Stimulated activated CD4-positive, alpha-beta T cell treated with anti-CD3 and anti-CD28 coated beads, TNF-alpha, amount 100 ng/mL, for 48 hours (primary cell): Measurements from ENCODE around the gene TMEM156.

Experiments used
- DNase-seq, 3 donors: peaks; one replicate each; pipeline ENCODE4 v3.0.0-alpha.2; 2020; ENCODE audit warnings: low read depth in 3 of 3

TMEM156 gene, protein sequence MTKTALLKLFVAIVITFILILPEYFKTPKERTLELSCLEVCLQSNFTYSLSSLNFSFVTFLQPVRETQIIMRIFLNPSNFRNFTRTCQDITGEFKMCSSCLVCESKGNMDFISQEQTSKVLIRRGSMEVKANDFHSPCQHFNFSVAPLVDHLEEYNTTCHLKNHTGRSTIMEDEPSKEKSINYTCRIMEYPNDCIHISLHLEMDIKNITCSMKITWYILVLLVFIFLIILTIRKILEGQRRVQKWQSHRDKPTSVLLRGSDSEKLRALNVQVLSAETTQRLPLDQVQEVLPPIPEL

DNA sequence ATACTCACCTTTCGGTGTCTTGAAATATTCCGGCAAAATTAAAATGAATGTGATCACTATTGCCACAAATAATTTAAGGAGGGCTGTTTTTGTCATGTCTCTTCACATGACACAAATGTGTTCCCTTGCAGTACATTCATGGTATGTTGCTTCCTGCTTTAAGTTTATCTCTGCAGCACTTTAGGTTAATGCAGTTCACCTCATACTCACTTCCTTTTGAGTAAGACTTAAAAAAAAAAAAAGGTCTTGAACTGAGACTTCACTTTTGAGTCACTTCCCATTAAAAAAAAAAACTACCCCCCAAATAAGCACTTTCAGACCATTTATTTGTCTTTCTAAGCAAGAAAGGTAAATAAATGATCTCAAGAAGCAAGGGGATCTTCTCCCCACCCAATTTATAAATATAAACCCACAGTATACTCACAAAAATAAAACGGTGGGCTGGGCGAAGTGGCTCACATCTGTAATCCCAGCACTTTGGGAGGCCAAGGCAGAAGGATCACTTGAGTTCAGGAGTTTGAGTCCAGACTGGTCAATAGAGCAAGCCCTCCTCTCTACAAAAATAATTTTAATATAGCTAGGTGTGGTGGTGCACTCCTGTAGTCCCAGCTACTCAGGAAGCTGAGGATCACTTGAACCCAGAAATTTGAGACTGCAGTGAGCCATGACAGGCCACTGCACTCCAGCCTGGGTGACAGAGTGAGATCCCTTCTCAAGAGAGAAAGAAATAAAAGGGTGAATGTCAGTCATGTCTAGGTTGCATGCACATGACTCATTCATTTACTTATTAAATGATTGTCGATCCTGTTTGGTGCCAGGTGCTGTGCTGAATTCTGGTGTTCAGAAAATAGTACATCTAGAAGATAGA, at the start of gene TMEM156:
Gene TMEM156, minus strand, starts transcription at position 192 of the 868 bp plus-strand sequence. Its CDS starts 96 bp downstream, at position 96.
- DNase-seq: no peak

DNA sequence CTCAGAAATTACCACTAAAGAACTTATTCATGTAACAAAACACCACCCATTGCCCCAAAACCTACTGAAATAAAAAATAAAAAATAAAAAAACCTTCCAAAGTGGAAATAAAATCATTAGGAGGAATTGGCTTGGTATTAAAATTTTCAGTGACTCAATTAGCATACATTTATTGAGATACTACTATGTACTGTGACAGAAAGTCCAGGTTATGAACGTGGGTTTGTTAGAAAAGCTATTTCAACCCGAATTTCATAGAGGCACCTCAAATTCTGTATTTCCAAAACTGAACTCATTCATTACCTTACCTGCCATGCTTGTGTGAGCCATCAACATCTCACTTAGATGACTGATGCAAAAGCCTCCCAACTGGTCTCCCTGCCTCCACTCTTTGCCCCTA, 46.6 kb upstream of the TMEM156 start:
- DNase-seq: no peak

DNA sequence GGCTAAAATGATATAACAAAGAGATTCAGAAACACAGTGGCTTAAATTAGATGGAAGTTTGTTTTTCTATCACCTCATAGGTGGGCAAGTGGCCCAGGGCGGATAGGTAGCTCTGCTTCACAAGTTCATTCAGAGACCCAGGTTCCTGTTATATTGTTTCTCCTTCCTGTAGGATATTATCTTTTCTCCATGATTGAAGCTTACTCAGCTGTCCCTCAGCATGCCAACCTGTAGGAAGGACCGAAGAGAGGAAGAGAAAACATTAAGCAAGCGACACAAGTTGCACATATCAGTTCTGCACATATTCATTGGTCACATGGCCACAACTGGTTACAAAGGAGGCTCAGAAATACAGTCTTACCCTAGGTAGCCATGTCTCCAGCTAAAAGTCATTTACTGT, 36.7 kb upstream of the TMEM156 start:
- DNase-seq: no peak

DNA sequence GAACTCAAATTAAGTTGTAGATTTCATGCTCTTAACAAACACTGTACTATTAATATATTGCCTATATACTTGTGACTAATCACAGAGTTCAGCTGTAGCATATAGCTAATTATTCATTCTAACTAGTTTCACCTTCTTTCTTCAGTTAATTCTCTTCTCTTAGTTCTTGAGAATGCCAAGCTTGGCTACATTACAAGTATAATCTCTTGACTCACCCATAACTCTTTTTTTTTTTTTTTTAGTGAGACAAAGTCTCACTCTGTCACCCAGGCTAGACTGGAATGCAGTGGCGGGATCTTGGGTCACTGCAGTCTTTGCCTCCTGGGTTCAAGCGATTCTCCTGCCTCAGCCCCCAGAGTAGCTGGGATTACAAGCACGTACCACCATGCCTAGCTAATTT, 35.2 kb upstream of the TMEM156 start:
- no peak for DNase-seq

DNA sequence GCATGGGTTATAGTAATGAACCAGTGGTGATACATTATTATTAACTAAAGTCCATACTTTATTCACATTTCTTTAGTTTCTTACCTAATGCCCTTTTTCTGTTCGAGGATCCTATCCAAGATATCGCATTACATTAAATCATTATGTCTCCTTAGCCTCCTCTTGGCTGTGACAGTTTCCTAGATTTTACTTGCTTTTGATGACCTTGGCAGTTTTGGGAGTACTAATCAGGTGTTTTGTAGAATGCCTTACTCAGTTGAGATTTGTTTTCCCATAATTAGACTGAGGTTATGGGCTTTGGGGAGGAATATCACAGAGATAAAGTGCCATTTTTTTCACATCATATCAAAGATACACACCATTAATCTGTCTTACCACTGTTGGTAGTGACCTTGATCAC, 34.8 kb upstream of the TMEM156 start:
- no peak for DNase-seq

DNA sequence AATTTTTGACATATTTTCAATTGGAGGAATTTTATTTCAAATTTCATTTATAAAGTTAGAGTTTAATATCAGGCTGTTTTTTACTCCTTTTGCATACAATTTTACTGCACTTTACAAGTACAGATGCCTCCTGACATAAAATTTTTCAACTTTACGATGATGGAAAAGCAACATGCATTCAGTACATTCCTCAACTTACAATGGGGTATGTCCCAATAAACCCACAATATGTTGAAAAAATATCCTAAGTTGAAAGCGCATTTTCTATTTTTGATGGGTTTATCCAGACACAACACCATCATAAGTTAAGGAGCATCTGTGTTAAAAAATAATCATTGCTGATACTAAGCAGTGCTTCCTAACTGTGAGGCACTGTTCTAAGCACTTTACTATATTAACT, 34.2 kb upstream of the TMEM156 start:
- no peak for DNase-seq

DNA sequence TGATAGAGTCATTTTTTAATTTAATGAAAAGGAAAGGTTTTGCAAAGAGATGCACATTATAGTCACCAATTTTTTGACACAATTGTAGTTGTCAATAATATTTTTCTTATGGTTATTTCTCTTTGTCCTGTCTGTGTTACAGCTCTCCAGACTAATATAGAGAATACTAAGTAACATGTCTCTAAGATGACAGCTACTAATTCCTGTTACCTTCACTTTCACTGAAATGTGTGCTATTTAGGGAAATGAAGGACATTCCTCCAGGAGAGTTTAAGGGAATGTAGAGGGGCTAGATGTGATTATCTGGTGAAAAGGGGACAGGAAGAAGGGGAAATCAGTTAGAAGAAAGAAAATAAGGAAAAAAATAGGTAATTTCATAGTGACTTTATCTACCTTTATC, 31.2 kb upstream of the TMEM156 start:
- DNase-seq: no peak

DNA sequence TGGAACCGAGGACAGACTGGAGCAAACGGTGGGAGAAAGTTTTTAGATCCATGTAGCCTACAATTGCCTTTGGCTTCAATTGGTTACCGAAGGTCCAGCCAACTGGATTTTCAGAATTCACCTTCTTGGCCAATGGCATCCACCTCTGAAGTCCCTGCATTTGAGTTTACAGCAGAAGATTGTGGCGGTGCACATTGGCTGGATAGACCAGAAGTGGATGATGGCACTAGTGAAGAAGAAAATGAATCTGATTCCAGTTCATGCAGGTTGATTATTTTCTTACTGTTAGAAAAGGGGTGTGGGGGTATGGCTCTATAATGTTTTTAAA, 30.5 kb upstream of the TMEM156 start:
- no peak for DNase-seq

DNA sequence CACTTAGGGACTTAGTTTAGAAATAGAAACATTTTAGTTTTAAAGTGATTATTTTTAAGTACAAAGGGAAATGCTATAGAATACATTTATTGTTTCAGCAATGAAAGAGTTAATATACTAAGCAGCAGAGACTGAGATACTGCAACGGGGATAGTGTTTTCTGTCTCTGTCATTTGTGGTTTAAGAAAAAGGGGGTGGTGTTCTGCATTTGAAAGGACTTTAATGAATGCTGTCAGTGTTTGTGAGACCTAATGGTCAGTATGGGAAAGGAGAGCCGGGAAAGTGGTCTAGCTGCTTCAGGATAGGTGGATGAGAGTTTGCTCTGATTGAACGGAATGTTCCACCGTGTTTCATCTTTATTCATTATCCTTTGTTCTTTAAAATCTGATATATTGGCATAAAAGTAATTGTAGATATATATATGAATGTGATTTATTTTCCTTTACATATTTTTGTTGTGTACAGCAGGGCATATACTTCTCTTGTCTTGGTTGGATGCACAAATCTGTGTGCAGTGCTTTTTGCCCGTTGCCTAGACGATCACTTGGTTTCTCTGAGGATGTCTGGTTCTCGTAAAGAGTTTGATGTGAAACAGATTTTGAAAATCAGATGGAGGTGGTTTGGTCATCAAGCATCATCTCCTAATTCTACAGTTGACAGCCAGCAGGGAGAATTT, 30.0 kb upstream of the TMEM156 start, which contains the start of gene KLHL5:
Gene KLHL5, plus strand, starts transcription at position 139 of the 676 bp plus-strand sequence. Its CDS starts 421 bp downstream, at position 560.
- no peak for DNase-seq

DNA sequence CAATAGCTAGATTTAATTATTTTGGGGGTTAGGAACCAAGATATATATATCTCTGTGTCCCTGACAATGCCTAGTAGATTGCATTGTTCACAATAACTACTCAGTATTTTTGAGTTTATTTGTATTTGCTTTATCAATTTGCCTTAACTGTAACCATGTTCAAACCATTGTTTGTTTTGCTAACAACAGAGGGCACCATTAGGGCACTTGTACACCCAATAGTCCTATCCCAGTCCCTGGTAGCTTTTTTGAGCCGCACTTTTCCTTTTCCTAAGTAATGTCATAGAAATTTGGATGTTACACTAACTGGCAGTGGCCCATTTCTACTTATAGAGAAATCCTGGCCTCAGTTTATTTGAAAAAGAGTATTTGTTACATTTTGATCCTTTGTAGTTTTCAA, 29.2 kb upstream of the TMEM156 start:
- DNase-seq: no peak

DNA sequence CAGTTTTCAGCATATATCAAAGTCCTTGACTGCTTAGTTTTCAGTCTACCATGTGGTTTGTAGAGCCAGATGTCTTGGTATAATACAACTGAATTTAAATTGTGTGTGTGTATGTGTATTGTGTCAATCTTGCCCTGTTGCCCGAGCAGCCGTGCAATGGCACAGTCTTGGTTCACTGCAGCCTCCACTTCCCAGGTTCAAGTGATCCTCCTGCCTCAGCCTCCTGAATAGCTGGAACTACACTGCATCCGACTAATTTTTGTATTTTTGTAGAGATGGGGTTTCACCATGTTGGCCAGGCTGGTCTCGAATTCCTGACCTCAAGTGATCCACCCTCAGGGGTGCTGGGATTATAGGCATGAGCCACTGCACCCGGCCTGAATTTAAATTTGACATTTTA, 23.8 kb upstream of the TMEM156 start:
- DNase-seq: no peak

DNA sequence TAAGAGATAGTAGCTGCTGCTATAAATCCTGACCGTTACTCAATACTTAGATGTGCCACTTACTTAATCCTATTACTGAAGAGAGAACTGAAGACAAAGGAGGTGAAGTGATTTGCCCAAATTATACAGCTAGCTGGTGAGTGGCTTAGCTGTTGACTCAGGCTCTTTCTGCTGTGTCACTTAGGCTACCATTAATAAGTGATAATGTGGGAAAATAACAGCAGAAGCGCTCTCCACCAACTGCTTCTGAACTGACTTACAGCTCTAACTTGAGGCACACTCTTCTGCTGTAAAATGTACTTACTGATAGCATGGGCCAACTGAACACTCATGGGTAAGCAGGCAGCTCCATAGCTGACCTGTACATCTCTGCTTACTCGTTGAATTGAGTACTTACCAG, 22.3 kb upstream of the TMEM156 start:
- no peak for DNase-seq

DNA sequence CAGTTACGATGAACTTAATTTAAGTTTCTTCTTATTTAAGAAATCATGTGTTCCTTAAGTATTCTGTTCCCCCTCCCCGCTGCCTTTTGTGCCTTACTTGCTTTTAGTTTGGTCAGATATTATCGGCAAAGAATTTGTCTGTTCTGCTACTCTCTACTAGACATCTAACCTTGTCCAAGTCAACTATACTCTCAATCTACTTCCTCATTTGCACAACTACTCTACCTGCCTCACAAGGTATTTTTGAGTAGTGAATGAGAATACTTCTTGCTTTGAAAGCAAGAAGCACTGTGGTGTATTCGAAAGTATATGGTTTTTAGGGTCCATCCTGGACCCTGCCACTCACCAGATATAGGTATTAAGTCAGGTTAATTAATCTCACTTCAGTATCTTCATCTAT, 21.8 kb upstream of the TMEM156 start:
- no peak for DNase-seq

DNA sequence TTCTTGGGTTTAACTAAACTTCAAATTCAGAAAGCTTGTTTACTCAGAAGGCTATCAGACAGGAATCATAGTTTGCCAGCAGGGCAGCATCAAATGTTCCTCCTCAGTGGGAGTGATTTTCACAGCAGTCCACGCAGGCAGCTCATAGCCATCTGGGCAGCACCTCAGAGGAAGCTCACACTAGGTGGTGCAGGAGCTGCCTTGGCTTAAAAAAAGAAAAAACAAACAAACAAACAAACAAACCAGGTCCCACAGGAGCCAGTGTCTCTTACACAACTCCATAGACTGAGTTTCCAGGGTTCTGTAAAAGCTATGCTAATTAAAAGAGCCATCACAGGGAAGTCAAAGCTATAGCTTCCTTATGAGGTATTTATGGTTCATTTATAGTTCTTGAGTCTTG, 19.3 kb upstream of the TMEM156 start:
- DNase-seq: no peak

DNA sequence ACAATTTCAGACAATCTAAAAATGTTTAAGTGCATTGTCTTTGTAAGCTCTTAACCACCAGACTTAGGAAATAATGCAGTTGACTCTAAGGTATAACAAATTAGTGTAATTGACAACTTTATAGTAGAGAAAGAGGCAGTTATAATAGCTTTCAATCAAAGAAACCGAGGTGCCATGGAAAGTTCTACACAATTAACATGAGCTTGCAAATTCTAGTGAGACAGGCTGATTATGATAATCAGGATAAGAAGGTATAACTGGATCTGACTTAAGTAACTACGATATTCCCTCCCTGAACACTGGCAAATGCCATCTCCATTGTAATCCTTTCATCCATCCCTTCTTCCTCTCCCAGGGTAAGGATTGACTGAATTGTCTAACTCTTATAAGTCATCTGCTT, 18.4 kb upstream of the TMEM156 start:
- DNase-seq: no peak

DNA sequence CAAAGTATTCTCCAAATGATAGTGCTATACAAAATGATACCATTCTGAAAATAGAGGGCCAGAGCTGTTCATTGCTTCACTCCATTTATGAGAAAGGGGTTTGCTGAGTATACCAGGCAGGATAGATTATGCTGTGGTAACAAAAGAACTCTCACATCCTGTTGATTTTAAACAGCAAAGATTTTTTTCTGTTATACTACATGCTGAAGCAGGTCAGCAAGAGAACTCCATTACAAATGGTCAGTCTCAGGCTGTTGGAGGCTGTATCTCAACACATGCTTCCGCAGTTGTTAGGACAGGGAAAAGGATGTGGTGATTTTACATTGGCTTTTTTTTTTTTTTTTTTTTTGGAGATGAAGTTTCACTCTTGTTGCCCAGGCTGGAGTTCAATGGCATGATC, 16.1 kb upstream of the TMEM156 start:
- DNase-seq: no peak

DNA sequence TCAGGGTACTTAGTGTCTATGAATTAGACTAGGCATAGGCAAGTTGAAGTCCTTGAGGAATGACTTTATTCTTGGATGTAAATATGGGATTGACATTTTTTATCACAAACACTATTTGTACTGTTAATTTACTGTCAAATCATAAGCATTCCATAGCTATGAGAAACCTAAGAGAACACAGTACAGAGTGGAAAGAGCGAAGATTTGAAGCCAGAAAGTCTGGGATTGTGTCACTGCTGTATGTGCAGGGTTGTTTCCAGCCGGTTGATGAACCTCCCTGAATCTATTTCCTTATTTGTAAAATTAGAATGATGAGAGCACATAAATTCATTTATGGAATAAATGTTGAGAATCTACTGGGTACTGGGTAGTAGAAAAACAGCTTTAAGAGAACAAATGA, 15.5 kb upstream of the TMEM156 start:
- no peak for DNase-seq

DNA sequence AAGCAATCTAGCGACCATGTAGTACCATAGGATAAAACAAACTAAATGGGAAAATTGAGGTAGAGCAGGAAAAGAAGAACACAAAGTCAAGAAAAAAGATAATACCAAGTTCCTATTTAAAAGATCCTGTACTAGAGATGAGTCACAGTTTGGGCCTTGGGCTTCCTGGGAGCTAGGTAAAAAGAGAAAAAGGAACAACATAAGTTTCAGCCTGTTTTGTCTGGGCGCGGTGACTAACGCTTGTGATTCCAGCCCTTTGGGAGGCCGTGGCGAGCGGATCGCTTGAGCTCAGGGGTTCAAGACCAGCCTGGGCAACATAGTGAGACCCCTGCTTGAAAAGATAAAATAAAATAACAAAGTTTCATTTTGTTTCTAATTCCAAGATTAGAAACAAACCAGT, 14.0 kb upstream of the TMEM156 start:
- no peak for DNase-seq

DNA sequence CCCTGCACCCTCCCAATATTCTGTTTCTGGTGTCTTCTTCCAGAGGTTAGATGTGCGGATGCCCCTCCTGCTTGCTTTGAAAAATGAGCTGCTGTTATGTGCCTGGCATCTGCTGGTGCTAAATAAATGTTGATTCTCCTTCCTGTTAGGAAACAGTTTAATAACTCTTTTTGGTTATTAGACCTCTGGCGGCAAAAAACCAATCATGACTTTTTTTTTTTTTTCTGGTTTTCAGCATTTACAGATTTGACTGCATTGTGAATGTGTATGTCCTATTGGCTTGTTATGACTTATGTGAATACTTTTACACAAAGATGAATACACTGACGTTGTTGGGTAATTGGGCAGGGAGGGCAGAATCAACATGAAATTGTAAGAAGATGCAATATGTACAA, 13.6 kb upstream of the TMEM156 start:
- DNase-seq: no peak

DNA sequence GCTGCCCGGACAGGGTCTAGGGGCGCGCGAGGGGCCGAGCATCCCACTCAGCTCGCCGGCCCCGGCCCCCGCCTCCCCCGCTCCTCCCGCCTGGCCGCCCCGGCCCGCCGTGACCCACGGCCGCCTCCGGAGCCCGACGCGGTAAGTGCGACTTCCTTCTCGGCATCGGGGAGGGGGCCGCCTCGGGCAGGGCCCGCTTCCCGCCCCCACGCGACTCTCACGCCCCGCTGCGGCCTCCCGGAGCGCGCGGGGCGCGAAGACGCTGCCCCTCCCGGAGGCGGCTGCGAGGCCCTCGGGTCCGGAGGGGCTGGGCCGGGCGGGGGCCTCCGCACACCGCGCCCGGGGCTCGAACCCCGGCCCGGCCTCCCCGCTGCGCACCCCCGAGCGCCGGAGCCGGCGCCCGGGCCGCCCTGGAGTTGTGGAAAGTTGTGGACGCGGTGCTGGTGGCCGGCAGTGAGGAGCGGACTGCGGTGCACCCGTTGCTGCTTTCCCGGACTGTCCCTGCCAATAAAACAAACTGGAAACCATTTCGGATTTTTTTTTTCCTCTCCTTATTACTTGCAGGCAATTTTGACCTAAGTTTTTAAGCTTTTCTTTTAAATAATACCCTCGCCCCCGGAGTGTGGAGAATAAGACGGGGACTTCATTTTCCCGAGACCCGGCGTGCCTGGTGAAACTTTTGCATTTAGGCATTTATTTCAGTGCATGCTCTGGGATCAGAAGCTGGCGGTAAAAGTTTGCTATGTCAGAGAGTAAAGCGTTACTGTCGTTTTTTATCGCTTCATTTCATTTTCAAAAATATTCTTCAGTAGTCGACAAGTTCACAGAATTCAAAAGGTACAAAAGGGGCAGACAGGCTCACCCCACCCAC, 13.0 kb upstream of the TMEM156 start:
- DNase-seq: peak in 1 of 3 donors; percentile 36

DNA sequence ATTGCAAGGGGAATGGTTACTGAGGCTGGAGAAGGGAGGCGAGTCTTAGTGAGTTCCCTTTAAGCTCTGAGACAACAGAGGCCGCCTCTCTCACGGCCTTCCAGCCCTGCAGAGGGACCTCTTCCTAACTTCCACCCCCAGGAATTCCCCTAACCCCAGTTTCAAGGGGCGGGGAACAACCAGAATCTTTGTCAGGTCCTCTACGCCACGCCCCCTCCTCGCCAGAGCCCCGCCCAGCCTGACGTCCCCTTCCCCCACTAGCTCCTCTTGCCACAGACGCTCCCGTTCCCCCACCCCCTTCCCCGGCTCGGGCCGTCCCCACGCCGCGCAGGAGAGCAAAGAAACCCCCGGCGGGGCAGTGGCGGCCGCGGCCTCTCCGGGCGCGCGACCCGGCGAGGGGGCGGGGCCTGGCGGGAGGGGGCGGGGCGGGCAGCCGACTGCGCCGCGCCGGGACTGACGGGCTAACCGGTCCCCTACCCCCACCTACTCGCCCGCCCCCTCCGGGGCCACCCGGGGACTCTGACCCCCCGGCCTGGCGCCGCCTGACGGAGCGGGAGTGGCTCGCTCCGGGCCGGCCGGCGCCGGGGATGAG, 12.3 kb upstream of the TMEM156 start:
- DNase-seq: peak; percentile 92 to 98 (median 95)
